Measurements from ENCODE around the gene HOMER1.

GRCh38 chr5:79333852-79334557 lies 179.9 kb downstream of the HOMER1 start:
- no peak for TF ChIP-seq CTCF (IDR thresholded peaks at IDR 0.05; ENCODE audit: low read depth, low read length, poor library complexity, severe bottlenecking)
- TF ChIP-seq EZH2phosphoT487 (IDR thresholded peaks at IDR 0.05; ENCODE audit: borderline replicate concordance, low read length), result no peak
